ENCODE data around the gene LRP2.

- TF ChIP-seq GABPA (IDR thresholded peaks at IDR 0.05; ENCODE audit: low read depth) = no peak
- TF ChIP-seq ATF2 (IDR thresholded peaks at IDR 0.05; ENCODE audit: low read length) = no peak
- TF ChIP-seq POLR2A (IDR thresholded peaks at IDR 0.05; ENCODE audit: low read depth, low read length) = no peak
- TF ChIP-seq CTCF (IDR thresholded peaks at IDR 0.05 in 2 of 3, conservative IDR thresholded peaks at IDR 0.05 in 1 of 3; ENCODE audit: control insufficient read depth in 2 of 3, extremely low read depth in 1 of 3, insufficient read depth in 1 of 3, low read depth in 3 of 3, low read length in 3 of 3) = no peak
- TF ChIP-seq SMC3 (IDR thresholded peaks at IDR 0.05; ENCODE audit: borderline replicate concordance, low read length) = no peak
- no peak for TF ChIP-seq SRF (IDR thresholded peaks at IDR 0.05; ENCODE audit: low read depth in 2 of 2, low read length in 2 of 2)
- no peak for TF ChIP-seq RFX5 (IDR thresholded peaks at IDR 0.05; ENCODE audit: low read depth, low read length)
- no peak for TF ChIP-seq USF2 (IDR thresholded peaks at IDR 0.05; ENCODE audit: borderline replicate concordance, low read depth, low read length)
Measured at GRCh38 chr2:169362118-169362893, at the start of gene LRP2.

All from GM12878 (cell line).